Nephron progenitor cell (in vitro differentiated cells): ENCODE data around the gene RGS12.

ENCODE experiments used
- DNase-seq: peaks from one replicate; pipeline ENCODE4 v3.0.0; 2021
- H3K27ac Mint-ChIP-seq: 2 replicates; pipeline ENCODE4 v1.8.0; 2021; ENCODE audit warnings: mild to moderate bottlenecking, moderate library complexity, mixed read lengths
- H3K27me3 Mint-ChIP-seq: 2 replicates; pipeline ENCODE4 v1.8.0; 2021; ENCODE audit warnings: mild to moderate bottlenecking, low read depth, mixed read lengths; ENCODE audit not compliant: poor library complexity
- H3K36me3 Mint-ChIP-seq: 2 replicates; pipeline ENCODE4 v1.8.0; 2021; ENCODE audit warnings: low read depth, mixed read lengths
- H3K4me1 Mint-ChIP-seq: 2 replicates; pipeline ENCODE4 v1.8.0; 2021; ENCODE audit warnings: mixed read lengths
- H3K4me3 Mint-ChIP-seq: 2 replicates; pipeline ENCODE4 v1.8.0; 2021; ENCODE audit warnings: mild to moderate bottlenecking, moderate library complexity, mixed read lengths
- H3K9me3 Mint-ChIP-seq: 2 replicates; pipeline ENCODE4 v1.8.0; 2021; ENCODE audit warnings: mild to moderate bottlenecking, moderate library complexity, mixed read lengths
- TF ChIP-seq, protein P1 (sequence below): fragments of 200-600 bp; sonication (generic); IDR thresholded peaks from 2 replicates; pipeline ENCODE4 v1.5.0; 2021; ENCODE audit warnings: antibody characterized with exemption

The RGS12 gene

DNA sequence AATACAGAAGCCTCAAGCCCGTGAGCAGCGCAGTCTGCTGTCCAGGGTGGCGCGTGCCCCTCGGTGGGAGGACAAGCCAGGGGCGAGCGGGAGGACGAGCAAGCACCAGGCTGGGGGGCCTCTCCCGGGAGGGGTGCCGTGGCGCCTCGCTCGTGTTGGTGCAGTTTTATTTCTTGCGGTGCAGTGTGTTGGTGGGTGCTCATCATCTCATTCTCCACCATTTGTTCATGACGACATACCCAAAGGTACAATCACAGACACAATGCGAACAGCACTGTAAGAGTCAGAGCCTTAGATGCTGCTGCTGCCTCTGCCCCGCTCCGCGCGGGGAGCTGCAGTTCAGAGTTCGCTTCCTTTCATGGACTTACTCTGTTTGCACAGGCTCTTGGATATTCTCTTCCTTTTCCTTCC, 30.3 kb downstream of the RGS12 start:
- TF ChIP-seq, protein P1, sequence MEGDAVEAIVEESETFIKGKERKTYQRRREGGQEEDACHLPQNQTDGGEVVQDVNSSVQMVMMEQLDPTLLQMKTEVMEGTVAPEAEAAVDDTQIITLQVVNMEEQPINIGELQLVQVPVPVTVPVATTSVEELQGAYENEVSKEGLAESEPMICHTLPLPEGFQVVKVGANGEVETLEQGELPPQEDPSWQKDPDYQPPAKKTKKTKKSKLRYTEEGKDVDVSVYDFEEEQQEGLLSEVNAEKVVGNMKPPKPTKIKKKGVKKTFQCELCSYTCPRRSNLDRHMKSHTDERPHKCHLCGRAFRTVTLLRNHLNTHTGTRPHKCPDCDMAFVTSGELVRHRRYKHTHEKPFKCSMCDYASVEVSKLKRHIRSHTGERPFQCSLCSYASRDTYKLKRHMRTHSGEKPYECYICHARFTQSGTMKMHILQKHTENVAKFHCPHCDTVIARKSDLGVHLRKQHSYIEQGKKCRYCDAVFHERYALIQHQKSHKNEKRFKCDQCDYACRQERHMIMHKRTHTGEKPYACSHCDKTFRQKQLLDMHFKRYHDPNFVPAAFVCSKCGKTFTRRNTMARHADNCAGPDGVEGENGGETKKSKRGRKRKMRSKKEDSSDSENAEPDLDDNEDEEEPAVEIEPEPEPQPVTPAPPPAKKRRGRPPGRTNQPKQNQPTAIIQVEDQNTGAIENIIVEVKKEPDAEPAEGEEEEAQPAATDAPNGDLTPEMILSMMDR = no peak
- peaks cover 16% of the 10 kb centered on the region for H3K9me3 Mint-ChIP-seq
- peaks cover 24% of the 10 kb centered on the region for H3K4me1 Mint-ChIP-seq
- peaks cover 62% of the 10 kb centered on the region for H3K36me3 Mint-ChIP-seq
- no peaks in the 10 kb centered on the region for H3K27me3 Mint-ChIP-seq
- DNase-seq = no peak
- H3K4me3 Mint-ChIP-seq = no peak overlapping the region
- H3K27ac Mint-ChIP-seq = no peak overlapping the region

DNA sequence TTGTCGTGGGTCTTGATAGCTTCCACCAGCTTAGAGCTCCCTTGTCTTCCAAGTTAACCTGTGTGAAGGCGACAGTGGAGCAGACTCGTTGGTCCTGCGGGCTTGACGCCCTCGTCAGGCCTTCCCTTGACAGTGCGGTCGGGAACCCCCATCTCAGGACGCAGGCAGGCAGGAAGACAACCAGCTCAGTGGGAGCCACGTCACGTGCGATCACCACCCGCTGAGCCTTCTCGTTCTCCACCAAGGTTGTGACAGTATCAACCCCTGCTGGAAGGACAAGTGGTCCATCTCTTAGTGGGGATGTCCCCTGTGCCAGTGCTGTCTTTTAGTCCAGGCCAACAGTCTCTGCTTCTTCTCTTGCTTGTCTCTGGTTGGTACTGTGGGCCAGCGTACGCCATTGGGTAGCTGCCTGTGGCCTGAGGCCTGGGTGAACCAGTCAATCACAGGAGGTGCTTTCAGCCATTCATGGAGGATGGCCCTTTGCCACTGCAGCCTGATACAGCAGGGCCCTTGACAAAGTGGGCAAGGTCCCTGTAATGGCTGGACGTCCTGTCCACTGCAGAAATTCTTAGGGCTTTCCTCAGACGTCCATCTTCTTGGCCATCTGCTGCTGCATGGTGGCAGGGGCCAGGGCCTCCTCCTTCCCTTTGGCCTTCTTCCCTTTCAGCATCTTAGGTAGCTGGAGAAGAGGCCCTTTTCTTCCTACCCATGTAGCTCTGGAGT, 31.4 kb downstream of the RGS12 start:
- Mint-ChIP-seq H3K4me1 (peaks cover 36% of the 10 kb centered on the region), H3K27me3 (no peaks in the 10 kb centered on the region), H3K4me3 (no peak overlapping the region), H3K9me3 (peaks cover 16% of the 10 kb centered on the region), H3K36me3 (peaks cover 58% of the 10 kb centered on the region), H3K27ac (no peak overlapping the region)
- DNase-seq = no peak
- TF ChIP-seq, protein P1 = peak; percentile 8

DNA sequence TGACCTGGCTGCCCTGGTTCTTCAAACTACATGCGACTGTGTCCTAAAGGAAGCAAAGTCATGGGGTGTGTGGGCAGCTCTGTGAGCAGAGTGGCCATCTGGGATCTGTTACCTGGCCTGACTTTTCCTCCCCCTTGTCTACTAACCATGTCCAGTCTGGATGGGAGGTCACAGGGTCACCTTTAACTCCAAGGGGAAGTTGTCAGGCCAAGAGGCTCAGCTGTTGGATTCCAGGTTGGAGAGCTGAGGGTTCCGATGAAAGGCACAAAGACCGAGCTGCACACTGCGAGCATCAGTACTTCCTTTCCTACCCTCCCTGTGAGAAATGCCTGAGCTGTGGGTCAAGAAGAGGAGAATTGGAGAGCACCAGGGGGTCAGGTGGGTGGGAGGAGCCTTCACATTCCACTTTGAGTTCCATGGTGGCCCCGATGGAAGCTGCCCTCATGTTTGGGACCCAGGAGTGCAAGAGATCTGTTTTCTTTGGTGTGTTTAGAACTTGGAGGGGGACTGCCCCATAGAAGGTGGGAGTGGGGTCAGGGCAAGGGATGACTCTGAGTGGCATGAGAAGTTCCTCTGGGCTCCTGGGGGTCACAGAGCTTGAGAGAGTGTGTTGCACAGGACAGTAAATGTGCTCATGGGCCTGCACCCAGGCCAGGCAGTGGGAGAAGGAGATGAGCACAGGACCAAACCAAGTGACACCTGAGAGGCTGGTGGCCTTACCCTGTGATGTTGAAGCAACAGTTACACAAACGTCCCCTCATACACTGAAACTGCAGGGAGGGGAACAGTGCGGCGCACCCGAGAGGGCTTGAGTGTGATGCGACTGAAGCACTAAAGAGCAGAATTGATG, 36.2 kb downstream of the RGS12 start:
- Mint-ChIP-seq H3K4me3 (no peak overlapping the region), H3K36me3 (peaks cover 53% of the 10 kb centered on the region), H3K4me1 (peaks cover 34% of the 10 kb centered on the region), H3K9me3 (peaks cover 13% of the 10 kb centered on the region), H3K27me3 (peaks cover 2% of the 10 kb centered on the region), H3K27ac (no peak overlapping the region)
- TF ChIP-seq, protein P1 = no peak
- no peak for DNase-seq

DNA sequence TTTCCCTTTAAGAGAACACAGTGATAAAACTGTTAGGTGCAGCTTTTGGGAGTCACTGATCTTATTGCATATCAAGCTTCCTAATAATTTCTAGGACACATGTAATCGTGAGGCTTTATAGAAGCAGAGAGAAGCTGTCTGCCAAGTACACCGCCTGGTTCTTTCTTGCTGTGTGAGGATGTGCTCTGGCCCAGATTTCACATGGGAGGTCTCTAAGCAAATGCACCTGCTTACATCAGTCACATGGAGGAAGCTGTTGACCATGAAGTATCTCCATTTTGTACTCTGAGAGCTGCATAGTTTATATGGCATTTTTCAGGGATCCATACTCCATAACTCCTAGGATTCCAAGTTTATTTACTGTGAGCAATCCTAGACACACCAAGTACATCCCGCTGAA, 37.1 kb downstream of the RGS12 start:
- Mint-ChIP-seq H3K9me3 (peaks cover 11% of the 10 kb centered on the region), H3K27me3 (peaks cover 2% of the 10 kb centered on the region), H3K36me3 (peaks cover 45% of the 10 kb centered on the region), H3K27ac (no peak overlapping the region), H3K4me3 (no peak overlapping the region), H3K4me1 (peaks cover 39% of the 10 kb centered on the region)
- TF ChIP-seq, protein P1 = no peak
- no peak for DNase-seq

DNA sequence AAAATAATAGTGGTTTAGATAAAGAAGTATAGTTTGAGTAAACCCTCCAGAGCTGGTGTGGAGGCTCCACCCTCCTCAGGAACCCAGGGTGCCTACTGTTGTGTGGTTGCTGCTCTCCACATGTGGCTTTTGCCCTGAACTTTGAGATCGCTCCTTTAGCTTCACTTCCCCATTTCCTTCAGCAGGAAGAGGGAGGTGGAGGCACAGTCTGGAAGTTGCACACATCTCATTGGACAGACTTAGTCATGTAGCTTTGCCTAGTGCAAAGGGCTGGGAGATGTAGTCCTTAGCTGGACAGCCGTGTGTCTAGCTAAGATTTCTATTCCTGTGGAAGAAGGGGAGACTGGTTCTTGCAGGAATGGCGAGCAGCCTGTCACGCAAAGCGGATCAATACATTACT, 37.9 kb downstream of the RGS12 start:
- Mint-ChIP-seq H3K36me3 (peaks cover 37% of the 10 kb centered on the region), H3K27me3 (peaks cover 2% of the 10 kb centered on the region), H3K27ac (peak overlapping the region; percentile 67), H3K4me1 (peaks cover 46% of the 10 kb centered on the region), H3K9me3 (peaks cover 4% of the 10 kb centered on the region), H3K4me3 (no peak overlapping the region)
- DNase-seq = no peak
- TF ChIP-seq, protein P1 = no peak
